ENCODE results near the gene PSME3.

Gene PSME3

DNA sequence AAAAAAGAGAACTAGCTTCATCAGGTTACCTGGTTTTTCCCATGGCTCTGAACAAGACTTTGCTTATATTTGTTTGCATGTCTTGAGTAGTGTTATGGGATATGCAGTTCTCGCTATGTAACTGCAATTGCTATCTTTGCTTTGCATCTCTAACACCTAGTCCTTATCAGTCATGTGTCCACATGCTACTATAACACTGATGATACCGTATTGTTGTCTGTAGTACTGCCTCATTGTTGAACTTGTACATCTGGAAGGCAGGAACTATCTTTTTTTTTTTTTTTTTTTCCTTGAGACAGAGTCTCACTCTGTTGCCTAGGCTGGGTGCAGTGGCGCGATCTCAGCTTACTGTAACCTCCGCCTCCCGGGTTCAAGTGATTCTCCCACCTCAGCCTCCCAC is 2.5 kb downstream of the PSME3 start:
- H3K4me3 ChIP-seq (ENCODE audit: low read depth in 1 of 2, low read length in 2 of 2): no peak overlapping the region
- no peaks in the 10 kb centered on the region for H3K27me3 ChIP-seq (ENCODE audit: control insufficient read depth in 1 of 2, insufficient read depth in 2 of 2, low read length in 2 of 2)
- peaks cover 18 to 20% of the 10 kb centered on the region in 2 donors for H3K4me1 ChIP-seq (ENCODE audit: control insufficient read depth in 1 of 2, insufficient read depth in 2 of 2, low read length in 2 of 2)
- peaks cover 18 to 43% of the 10 kb centered on the region in 2 donors for H3K36me3 ChIP-seq (ENCODE audit: control insufficient read depth in 1 of 2, insufficient read depth in 2 of 2, low read length in 2 of 2)
- H3K9ac ChIP-seq (ENCODE audit: low read depth in 1 of 2, low read length in 2 of 2): no peak overlapping the region
- H3K27ac ChIP-seq (ENCODE audit: low read depth, low read length): no peak overlapping the region
- H3K9me3 ChIP-seq (ENCODE audit: control insufficient read depth in 1 of 2, low read length in 2 of 2): no peaks in the 10 kb centered on the region

DNA sequence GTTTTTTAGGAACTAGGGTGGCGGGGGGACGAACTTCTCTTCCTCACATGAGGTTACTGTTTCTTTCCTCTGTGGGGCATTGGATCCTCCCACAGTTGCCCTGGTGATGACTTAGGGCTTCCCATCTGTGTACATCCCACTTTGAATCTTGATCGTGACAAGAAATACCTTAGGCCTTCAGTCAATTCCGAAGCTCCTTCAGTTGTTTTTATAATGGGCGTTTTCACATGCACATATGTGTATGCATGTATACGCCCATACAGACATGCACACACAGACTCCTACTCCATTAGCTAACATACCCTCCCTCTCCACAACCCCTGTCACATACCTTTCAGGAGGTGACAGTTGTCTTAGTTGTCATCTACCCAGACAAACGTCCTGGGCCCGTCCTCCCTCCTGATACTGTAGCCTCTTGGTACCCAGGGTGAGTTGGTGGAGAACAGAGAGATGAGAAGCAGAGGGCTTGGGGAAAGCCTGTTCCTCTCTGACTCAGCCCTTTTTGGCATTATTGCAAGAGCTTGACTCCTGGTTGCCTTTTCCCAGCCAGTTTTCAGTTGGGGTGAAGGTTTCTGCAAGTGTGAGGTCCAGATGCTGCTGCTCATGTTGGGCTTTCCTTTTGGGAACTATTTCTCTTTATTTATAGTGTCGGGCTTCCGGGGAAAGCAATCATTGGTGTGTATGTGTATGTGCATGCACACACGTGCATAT is 8.9 kb downstream of the PSME3 start:
- Histone ChIP-seq H3K4me3 (ENCODE audit: low read depth in 1 of 2, low read length in 2 of 2) (no peak overlapping the region), H3K27me3 (ENCODE audit: control insufficient read depth in 1 of 2, insufficient read depth in 2 of 2, low read length in 2 of 2) (no peaks in the 10 kb centered on the region), H3K9ac (ENCODE audit: low read depth in 1 of 2, low read length in 2 of 2) (no peak overlapping the region), H3K36me3 (ENCODE audit: control insufficient read depth in 1 of 2, insufficient read depth in 2 of 2, low read length in 2 of 2) (peaks cover 56 to 75% of the 10 kb centered on the region in 2 donors), H3K4me1 (ENCODE audit: control insufficient read depth in 1 of 2, insufficient read depth in 2 of 2, low read length in 2 of 2) (no peaks in the 10 kb centered on the region), H3K27ac (ENCODE audit: low read depth, low read length) (no peak overlapping the region), H3K9me3 (ENCODE audit: control insufficient read depth in 1 of 2, low read length in 2 of 2) (no peaks in the 10 kb centered on the region)

DNA sequence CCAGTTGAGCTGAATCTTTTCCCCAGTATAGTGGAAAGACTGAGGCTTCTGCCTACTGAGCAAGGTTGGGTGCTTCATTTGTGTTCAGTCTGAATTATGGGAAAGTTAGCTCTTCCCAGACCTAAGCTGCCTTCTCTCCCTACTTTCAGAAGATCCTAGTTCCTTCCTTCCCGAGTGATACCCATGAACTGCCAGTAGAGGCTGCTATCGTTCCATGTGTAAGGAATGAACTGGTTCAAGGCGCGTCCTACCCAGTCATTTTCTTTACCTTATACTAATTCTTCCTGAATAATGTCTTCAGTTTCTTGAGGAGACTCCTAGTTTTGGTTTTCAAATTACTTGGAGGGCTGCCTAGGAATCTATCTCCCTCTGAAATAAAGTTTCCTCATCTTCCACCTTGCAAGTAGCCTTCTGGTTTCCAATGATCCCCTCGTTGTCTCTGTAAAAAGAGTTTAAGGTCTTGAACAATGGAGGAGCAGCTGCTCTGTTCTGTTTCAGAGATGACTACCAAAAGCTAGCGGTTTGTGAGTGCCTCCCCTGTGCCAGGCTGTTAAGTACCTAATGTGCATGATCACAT is 10.2 kb downstream of the PSME3 start:
- Histone ChIP-seq H3K27ac (ENCODE audit: low read depth, low read length) (no peak overlapping the region), H3K9me3 (ENCODE audit: control insufficient read depth in 1 of 2, low read length in 2 of 2) (no peaks in the 10 kb centered on the region), H3K9ac (ENCODE audit: low read depth in 1 of 2, low read length in 2 of 2) (no peak overlapping the region), H3K4me1 (ENCODE audit: control insufficient read depth in 1 of 2, insufficient read depth in 2 of 2, low read length in 2 of 2) (no peaks in the 10 kb centered on the region), H3K36me3 (ENCODE audit: control insufficient read depth in 1 of 2, insufficient read depth in 2 of 2, low read length in 2 of 2) (peaks cover 48 to 62% of the 10 kb centered on the region in 2 donors), H3K27me3 (ENCODE audit: control insufficient read depth in 1 of 2, insufficient read depth in 2 of 2, low read length in 2 of 2) (no peaks in the 10 kb centered on the region), H3K4me3 (ENCODE audit: low read depth in 1 of 2, low read length in 2 of 2) (no peak overlapping the region)

DNA sequence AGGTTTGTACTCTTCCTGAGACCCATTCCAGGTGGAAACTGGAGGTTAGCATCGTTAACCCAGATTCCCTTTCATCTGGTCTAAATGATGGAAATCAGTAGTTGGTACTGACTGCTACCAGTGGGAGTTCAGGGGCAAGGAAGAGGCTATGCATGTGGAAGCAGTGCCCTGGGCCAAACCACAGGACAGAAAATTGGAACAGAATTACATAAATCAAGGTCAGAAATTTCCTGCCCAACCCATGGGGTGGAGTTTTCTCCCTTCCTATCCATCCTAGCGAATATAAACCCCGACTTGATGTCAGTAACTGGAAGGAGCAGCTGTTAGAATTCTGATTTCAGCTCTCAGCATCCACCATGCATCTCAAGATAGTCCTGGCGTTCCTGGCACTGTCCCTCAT is 11.1 kb downstream of the PSME3 start, which contains the start of gene AOC2:
Gene AOC2, plus strand, starts transcription at position 310 of the 400 bp plus-strand sequence. Its CDS starts 47 bp downstream, at position 357.
- no peaks in the 10 kb centered on the region for H3K9me3 ChIP-seq (ENCODE audit: control insufficient read depth in 1 of 2, low read length in 2 of 2)
- no peak within 1 kb of the TSS for H3K27ac ChIP-seq (ENCODE audit: low read depth, low read length)
- H3K4me3 ChIP-seq (ENCODE audit: low read depth in 1 of 2, low read length in 2 of 2): no peak within 1 kb of the TSS
- peaks cover 0 to 2% of the 10 kb centered on the region in 2 donors for H3K4me1 ChIP-seq (ENCODE audit: control insufficient read depth in 1 of 2, insufficient read depth in 2 of 2, low read length in 2 of 2)
- no peak within 1 kb of the TSS for H3K9ac ChIP-seq (ENCODE audit: low read depth in 1 of 2, low read length in 2 of 2)
- no peaks in the 10 kb centered on the region for H3K27me3 ChIP-seq (ENCODE audit: control insufficient read depth in 1 of 2, insufficient read depth in 2 of 2, low read length in 2 of 2)
- H3K36me3 ChIP-seq (ENCODE audit: control insufficient read depth in 1 of 2, insufficient read depth in 2 of 2, low read length in 2 of 2): peaks cover 39 to 53% of the 10 kb centered on the region in 2 donors

DNA sequence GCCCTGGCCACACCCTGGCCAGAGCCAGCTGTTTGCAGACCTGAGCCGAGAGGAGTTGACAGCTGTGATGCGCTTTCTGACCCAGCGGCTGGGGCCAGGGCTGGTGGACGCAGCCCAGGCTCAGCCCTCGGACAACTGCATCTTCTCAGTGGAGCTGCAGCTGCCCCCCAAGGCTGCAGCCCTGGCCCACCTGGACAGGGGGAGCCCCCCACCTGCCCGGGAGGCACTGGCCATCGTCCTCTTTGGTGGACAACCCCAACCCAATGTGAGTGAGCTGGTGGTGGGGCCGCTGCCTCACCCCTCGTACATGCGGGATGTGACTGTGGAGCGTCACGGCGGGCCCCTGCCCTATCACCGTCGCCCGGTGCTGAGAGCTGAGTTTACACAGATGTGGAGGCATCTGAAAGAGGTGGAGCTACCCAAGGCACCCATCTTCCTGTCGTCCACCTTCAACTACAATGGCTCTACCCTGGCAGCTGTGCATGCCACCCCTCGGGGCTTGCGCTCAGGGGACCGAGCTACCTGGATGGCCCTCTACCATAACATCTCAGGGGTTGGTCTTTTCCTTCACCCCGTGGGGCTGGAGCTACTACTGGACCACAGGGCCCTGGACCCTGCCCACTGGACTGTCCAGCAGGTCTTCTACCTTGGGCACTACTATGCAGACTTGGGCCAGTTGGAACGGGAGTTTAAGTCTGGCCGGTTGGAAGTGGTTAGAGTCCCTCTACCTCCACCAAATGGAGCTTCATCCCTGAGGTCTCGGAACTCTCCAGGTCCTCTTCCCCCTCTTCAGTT is 11.8 kb downstream of the PSME3 start:
- H3K9me3 ChIP-seq (ENCODE audit: control insufficient read depth in 1 of 2, low read length in 2 of 2): no peaks in the 10 kb centered on the region
- H3K27me3 ChIP-seq (ENCODE audit: control insufficient read depth in 1 of 2, insufficient read depth in 2 of 2, low read length in 2 of 2): no peaks in the 10 kb centered on the region
- H3K27ac ChIP-seq (ENCODE audit: low read depth, low read length): no peak overlapping the region
- H3K4me1 ChIP-seq (ENCODE audit: control insufficient read depth in 1 of 2, insufficient read depth in 2 of 2, low read length in 2 of 2): peaks cover 6 to 8% of the 10 kb centered on the region in 2 donors
- H3K4me3 ChIP-seq (ENCODE audit: low read depth in 1 of 2, low read length in 2 of 2): no peak overlapping the region
- H3K9ac ChIP-seq (ENCODE audit: low read depth in 1 of 2, low read length in 2 of 2): no peak overlapping the region
- peaks cover 37 to 49% of the 10 kb centered on the region in 2 donors for H3K36me3 ChIP-seq (ENCODE audit: control insufficient read depth in 1 of 2, insufficient read depth in 2 of 2, low read length in 2 of 2)

DNA sequence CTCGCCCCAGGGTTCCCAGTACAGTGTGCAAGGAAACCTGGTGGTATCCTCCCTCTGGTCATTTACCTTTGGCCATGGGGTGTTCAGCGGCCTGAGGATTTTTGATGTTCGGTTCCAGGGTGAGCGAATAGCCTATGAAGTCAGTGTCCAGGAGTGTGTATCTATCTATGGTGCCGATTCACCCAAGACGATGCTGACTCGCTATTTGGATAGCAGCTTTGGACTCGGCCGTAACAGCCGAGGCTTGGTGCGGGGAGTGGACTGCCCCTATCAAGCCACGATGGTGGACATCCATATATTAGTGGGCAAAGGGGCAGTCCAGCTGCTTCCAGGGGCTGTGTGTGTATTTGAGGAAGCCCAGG is 12.3 kb downstream of the PSME3 start:
- Histone ChIP-seq H3K4me1 (ENCODE audit: control insufficient read depth in 1 of 2, insufficient read depth in 2 of 2, low read length in 2 of 2) (peaks cover 10 to 13% of the 10 kb centered on the region in 2 donors), H3K9ac (ENCODE audit: low read depth in 1 of 2, low read length in 2 of 2) (no peak overlapping the region), H3K27ac (ENCODE audit: low read depth, low read length) (no peak overlapping the region), H3K9me3 (ENCODE audit: control insufficient read depth in 1 of 2, low read length in 2 of 2) (no peaks in the 10 kb centered on the region), H3K27me3 (ENCODE audit: control insufficient read depth in 1 of 2, insufficient read depth in 2 of 2, low read length in 2 of 2) (no peaks in the 10 kb centered on the region), H3K36me3 (ENCODE audit: control insufficient read depth in 1 of 2, insufficient read depth in 2 of 2, low read length in 2 of 2) (peaks cover 37 to 49% of the 10 kb centered on the region in 2 donors), H3K4me3 (ENCODE audit: low read depth in 1 of 2, low read length in 2 of 2) (no peak overlapping the region)

DNA sequence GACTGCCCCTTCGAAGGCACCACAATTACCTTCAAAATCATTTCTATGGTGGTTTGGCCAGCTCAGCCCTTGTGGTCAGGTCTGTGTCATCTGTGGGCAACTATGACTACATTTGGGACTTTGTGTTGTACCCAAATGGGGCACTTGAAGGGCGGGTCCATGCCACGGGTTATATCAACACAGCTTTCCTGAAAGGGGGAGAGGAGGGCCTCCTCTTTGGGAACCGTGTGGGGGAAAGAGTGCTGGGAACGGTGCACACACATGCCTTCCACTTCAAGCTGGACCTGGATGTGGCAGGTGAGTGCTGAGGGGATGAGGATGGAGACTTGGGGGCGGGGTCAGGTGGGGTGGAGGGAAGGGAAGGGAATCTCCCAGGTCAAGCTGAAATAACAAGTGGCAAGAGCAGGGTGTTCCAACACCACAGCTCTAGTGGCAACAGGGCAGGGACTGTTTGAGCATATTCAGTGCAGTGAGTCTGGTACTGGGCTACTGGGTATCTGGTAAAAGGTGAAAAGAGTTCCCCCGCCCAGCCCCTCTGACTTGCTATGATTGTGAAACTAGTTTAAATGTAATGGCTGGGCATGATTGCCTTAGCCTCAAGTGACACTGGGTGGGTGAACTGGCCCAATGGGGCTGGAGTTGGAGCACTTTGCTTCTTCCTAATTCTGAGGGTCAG is 12.9 kb downstream of the PSME3 start:
- Histone ChIP-seq H3K9ac (ENCODE audit: low read depth in 1 of 2, low read length in 2 of 2) (no peak overlapping the region), H3K9me3 (ENCODE audit: control insufficient read depth in 1 of 2, low read length in 2 of 2) (no peaks in the 10 kb centered on the region), H3K27me3 (ENCODE audit: control insufficient read depth in 1 of 2, insufficient read depth in 2 of 2, low read length in 2 of 2) (no peaks in the 10 kb centered on the region), H3K36me3 (ENCODE audit: control insufficient read depth in 1 of 2, insufficient read depth in 2 of 2, low read length in 2 of 2) (peaks cover 37 to 44% of the 10 kb centered on the region in 2 donors), H3K4me1 (ENCODE audit: control insufficient read depth in 1 of 2, insufficient read depth in 2 of 2, low read length in 2 of 2) (peaks cover 10 to 13% of the 10 kb centered on the region in 2 donors), H3K27ac (ENCODE audit: low read depth, low read length) (no peak overlapping the region), H3K4me3 (ENCODE audit: low read depth in 1 of 2, low read length in 2 of 2) (no peak overlapping the region)

DNA sequence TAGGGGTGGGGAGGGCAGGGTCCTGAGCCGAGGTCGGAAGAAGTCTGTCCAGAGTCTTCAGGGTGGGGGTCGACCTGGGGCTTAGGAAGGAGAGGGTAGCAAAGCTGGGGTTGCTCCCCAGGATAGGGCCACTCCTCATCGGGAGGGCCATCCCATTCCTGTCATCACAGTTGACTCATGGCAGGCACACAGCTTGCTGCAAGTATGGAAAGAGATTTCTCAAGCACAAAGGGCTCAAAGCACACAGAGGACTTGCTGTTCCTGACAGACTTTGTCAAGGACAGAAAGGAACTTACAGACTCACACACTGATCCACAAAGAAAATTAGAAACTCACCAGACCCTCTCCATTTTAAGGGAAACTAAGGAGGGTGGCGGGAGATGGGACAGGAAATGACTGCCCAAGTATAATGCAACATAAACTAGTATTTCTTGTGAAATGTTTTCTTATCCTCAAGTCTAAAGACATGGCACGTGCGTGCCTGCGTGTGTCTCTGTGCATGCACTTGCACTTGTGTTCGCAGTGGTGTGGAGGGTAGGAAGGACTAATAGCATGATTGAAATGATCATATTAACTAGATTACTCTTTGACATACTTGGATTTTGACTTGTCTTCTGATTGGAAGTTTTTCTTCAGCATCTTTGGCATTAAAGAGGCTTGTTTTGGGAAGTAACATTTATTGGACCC is 13.5 kb downstream of the PSME3 start:
- Histone ChIP-seq H3K4me1 (ENCODE audit: control insufficient read depth in 1 of 2, insufficient read depth in 2 of 2, low read length in 2 of 2) (peaks cover 10 to 13% of the 10 kb centered on the region in 2 donors), H3K36me3 (ENCODE audit: control insufficient read depth in 1 of 2, insufficient read depth in 2 of 2, low read length in 2 of 2) (peaks cover 31 to 38% of the 10 kb centered on the region in 2 donors), H3K4me3 (ENCODE audit: low read depth in 1 of 2, low read length in 2 of 2) (no peak overlapping the region), H3K27ac (ENCODE audit: low read depth, low read length) (no peak overlapping the region), H3K9ac (ENCODE audit: low read depth in 1 of 2, low read length in 2 of 2) (no peak overlapping the region), H3K9me3 (ENCODE audit: control insufficient read depth in 1 of 2, low read length in 2 of 2) (no peaks in the 10 kb centered on the region), H3K27me3 (ENCODE audit: control insufficient read depth in 1 of 2, insufficient read depth in 2 of 2, low read length in 2 of 2) (no peaks in the 10 kb centered on the region)

DNA sequence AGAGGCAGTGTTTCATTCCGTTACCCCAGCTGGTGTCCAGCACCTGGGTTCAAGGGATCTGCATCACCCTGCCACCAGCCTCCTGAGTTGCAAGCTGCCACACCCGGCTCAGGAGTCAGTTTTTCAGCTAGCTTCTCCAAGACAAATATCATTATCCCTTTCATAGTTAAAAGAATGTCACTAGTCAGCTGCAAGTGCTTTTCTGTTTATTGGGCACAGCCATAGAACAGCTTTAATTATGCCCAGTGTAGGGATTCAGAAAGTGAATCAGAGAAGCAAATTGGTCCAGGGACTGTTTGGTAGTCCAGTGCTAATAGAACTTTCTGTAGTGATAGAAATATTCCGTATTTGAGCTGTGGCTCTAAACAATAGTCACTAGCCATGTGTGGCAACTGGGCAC is 14.9 kb downstream of the PSME3 start:
- H3K36me3 ChIP-seq (ENCODE audit: control insufficient read depth in 1 of 2, insufficient read depth in 2 of 2, low read length in 2 of 2): peaks cover 19 to 24% of the 10 kb centered on the region in 2 donors
- no peak overlapping the region for H3K4me3 ChIP-seq (ENCODE audit: low read depth in 1 of 2, low read length in 2 of 2)
- no peak overlapping the region for H3K27ac ChIP-seq (ENCODE audit: low read depth, low read length)
- H3K4me1 ChIP-seq (ENCODE audit: control insufficient read depth in 1 of 2, insufficient read depth in 2 of 2, low read length in 2 of 2): peaks cover 10 to 13% of the 10 kb centered on the region in 2 donors
- no peak overlapping the region for H3K9ac ChIP-seq (ENCODE audit: low read depth in 1 of 2, low read length in 2 of 2)
- H3K27me3 ChIP-seq (ENCODE audit: control insufficient read depth in 1 of 2, insufficient read depth in 2 of 2, low read length in 2 of 2): no peaks in the 10 kb centered on the region
- H3K9me3 ChIP-seq (ENCODE audit: control insufficient read depth in 1 of 2, low read length in 2 of 2): no peaks in the 10 kb centered on the region

Data from duodenal mucosa (tissue), 2 donors.